GM21723 (cell line): ENCODE data around the gene ZNF141.
"Not testable (repeated sequence)": the region's sequence is repeated elsewhere in the genome, so short reads cannot be mapped to it uniquely, and the experiment has no call there.

ENCODE experiments used
- ATAC-seq: cut with Tn5 transposase; IDR thresholded peaks from one replicate; pipeline ENCODE4 v1.9.1; 2021; ENCODE audit warnings: mild to moderate bottlenecking, moderate library complexity; ENCODE audit not compliant: unreplicated experiment

ZNF141 gene

DNA sequence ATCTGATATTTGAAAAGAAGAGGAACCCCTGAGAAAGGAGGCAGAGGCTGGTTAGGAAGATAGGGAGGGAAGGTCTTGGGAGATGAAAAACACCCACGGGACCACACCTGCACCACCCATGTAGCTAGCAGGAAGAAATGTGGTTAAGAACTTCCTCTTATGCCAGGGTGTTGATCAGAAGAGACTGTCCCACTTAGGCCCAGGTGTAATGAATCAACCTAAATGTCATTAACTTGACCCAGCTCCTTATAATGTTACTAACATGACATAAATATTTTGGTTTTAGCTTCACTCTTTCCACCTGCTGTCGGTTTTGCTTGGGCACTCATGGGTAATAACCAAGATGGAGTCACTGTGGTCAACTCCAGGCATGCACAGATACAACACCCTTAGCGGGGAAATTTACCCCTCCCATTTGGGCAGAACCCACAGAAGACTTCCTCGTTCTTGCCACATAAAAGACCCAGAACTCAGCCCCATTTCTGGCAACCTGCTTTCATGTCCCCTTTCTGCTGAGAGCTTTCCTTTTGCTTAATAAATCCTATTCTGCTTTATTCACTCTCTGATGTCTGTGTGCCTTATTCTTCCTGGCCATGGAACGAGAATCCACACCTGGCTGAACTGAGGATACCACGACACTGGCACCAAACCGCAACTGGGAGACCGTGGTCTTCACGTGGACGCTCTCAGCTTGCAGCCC is 46.8 kb downstream of the ZNF141 start:
- no peak for ATAC-seq

GRCh38 chr4:385934-386707 is 48.5 kb downstream of the ZNF141 start:
- ATAC-seq, result no peak

- ATAC-seq, result no peak
Observed at GRCh38 chr4:386708-387105, 49.1 kb downstream of the ZNF141 start.

DNA sequence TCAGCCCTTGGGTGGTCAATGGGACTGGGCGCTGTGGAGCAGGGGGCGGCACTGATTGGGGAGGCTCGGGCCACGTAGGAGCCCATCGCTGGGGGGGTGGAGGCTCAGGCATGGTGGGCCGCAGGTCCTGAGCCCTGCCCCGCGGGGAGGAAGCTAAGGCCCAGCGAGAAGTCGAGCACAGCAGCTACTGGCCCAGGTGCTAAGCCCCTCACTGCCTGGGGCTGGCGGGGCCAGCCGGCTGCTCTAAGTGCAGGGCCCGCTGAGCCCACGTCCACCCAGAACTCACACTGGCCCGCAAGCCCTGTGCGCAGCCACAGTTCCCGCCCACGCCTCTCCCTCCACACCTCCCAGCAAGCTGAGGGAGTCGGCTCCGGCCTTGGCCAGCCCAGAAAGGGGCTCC is 66.4 kb downstream of the ZNF141 start:
- ATAC-seq, result no peak

GRCh38 chr4:408321-408720 is 70.7 kb downstream of the ZNF141 start:
- ATAC-seq, result not testable (repeated sequence)

DNA sequence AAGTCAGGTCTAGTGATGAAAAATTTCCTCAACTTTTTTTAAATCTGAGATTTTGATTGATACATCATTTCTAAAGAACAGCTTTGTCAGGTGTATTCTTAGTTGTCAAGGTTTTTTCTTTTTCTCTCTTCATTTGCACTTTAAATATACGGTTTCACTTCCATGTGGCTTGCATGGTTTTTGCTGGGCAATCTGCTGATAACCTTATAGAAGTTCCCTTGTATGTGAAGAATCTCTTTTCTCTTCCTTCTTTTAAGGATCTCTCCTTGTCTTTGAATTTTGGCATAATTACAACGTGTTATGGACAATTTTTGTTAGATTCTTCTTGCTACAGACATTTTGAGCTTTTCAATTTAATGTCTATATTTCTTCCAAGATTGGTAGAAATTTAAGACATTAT is 85.0 kb downstream of the ZNF141 start:
- ATAC-seq, result no peak
